GM13976 (cell line): ENCODE results near the gene PTPRQ.
A peak's percentile ranks its signal among the peaks of the same experiment; 100 is the strongest.

Experiments used
- DNase-seq: peaks from one replicate; pipeline ENCODE4 v3.0.0; 2012; ENCODE audit warnings: low spot score
- CTCF ChIP-seq: IDR thresholded peaks from 2 replicates; pipeline ENCODE4 v1.5.1; 2012; ENCODE audit warnings: borderline replicate concordance, mild to moderate bottlenecking; ENCODE audit not compliant: insufficient read depth; ENCODE audit errors: extremely low read depth, missing control alignments, control extremely low read depth
- in situ Hi-C: fragments of 300-500 bp; cut with MboI; formaldehyde crosslinking; loops from one replicate; pipeline ENCODE4 v1.12.0; 2022; ENCODE audit warnings: low sequenced_read_pairs, mixed read lengths, inconsistent platforms; ENCODE audit not compliant: unreplicated experiment

The PTPRQ gene

GRCh38 chr12:80411787-80412186 is 32.2 kb upstream of the PTPRQ start:
- in situ Hi-C loops, result no loop called here
- no peak for TF ChIP-seq CTCF
- DNase-seq, result no peak

- peak; percentile 37 for DNase-seq
Observed at GRCh38 chr12:80412343-80412953, 31.6 kb upstream of the PTPRQ start.

GRCh38 chr12:80413462-80413861 is 30.6 kb upstream of the PTPRQ start:
- in situ Hi-C loops, result no loop called here
- DNase-seq, result no peak
- TF ChIP-seq CTCF, result no peak

More at GRCh38 chr12:80412343-80412953, 31.6 kb upstream of the PTPRQ start:
- peak; percentile 53 for TF ChIP-seq CTCF
- in situ Hi-C loops, result no loop called here

GRCh38 chr12:80415466-80415865 is 28.6 kb upstream of the PTPRQ start:
- DNase-seq, result no peak
- no peak for TF ChIP-seq CTCF
- in situ Hi-C loops, result no loop called here

- in situ Hi-C loops, result no loop called here
- TF ChIP-seq CTCF, result no peak
- no peak for DNase-seq
Observed at GRCh38 chr12:80419644-80420043, 24.4 kb upstream of the PTPRQ start.

- no peak for DNase-seq
- in situ Hi-C loops, result no loop called here
Observed at GRCh38 chr12:80420075-80420474, 24.0 kb upstream of the PTPRQ start.

More at GRCh38 chr12:80420075-80420474, 24.0 kb upstream of the PTPRQ start:
- no peak for TF ChIP-seq CTCF
